GM11168 (cell line): ENCODE data around the gene C19orf25.

Source experiments
- in situ Hi-C: fragments of 300-500 bp; cut with MboI; formaldehyde crosslinking; loops from one replicate; pipeline ENCODE4 v1.12.0; 2022; ENCODE audit warnings: low sequenced_read_pairs; ENCODE audit not compliant: unreplicated experiment

C19orf25 gene

DNA sequence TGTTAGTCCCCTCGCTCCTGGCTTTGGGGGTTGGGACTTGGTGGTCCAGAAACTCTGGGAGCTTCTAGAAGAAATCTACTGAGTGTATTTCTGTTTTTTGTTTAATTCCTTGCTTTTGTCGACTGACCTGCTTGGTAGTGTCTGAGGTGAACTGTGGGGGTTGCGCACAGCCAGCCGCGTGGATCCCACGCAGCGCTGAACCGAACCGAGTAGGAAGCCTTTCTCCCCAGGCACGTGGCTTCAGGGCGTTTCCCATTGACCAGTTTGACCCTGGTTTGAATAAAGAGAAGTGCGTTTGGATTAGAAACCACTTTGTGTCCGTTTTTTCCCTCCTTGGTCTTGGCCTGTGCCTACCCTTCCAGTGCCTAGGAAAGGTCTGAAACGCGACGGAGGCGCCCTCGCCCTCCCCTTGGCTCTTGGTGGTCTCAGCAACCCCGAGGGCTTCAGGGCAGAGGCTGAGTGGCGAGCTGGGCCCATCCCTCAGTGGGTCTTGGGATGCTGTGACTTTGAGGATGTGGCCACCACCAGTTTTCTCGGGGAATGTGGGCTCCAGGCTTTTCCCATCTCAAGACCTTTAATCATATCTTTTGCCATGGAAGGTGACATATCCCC is 43.5 kb downstream of the C19orf25 start:
- in situ Hi-C loops, result no loop called here

DNA sequence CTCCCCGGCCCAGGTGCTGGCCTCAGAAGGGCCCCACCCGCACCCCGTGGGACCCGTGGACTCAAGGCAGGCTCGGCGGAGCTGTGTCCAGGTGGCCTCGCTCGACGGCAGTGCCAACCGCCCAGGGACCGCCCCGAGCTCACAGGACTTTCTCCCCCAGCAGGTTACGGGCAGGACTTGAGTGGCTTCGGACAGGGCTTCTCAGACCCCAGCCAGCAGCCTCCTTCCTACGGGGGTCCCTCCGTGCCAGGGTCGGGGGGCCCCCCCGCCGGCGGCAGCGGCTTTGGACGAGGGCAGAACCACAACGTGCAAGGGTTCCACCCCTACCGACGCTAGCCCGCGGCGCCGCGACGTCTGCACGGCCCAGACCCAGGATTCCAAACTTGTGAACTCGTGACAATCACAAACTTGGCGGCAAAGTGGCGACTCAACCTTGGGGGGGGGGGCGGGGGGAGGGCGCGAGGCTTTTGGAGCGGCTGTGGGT is 44.4 kb downstream of the C19orf25 start:
- in situ Hi-C loops, result no loop called here

DNA sequence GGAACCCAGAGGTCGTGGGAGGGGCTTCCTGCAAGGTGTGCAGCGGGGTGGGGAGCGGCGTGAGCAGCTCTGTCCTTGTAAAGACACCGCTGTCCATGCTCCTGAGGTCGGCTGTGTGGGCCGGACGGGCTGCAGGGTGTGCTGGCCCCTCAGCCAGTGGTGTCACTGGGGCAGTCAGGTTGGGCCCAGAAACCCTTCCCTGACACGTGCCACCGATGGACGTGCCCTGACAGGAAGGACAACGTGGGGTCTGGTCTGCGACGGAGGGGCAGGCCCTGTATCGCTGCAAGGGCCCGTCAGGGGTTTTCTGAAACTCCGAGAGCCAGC is 45.0 kb downstream of the C19orf25 start:
- in situ Hi-C loops, result no loop called here

DNA sequence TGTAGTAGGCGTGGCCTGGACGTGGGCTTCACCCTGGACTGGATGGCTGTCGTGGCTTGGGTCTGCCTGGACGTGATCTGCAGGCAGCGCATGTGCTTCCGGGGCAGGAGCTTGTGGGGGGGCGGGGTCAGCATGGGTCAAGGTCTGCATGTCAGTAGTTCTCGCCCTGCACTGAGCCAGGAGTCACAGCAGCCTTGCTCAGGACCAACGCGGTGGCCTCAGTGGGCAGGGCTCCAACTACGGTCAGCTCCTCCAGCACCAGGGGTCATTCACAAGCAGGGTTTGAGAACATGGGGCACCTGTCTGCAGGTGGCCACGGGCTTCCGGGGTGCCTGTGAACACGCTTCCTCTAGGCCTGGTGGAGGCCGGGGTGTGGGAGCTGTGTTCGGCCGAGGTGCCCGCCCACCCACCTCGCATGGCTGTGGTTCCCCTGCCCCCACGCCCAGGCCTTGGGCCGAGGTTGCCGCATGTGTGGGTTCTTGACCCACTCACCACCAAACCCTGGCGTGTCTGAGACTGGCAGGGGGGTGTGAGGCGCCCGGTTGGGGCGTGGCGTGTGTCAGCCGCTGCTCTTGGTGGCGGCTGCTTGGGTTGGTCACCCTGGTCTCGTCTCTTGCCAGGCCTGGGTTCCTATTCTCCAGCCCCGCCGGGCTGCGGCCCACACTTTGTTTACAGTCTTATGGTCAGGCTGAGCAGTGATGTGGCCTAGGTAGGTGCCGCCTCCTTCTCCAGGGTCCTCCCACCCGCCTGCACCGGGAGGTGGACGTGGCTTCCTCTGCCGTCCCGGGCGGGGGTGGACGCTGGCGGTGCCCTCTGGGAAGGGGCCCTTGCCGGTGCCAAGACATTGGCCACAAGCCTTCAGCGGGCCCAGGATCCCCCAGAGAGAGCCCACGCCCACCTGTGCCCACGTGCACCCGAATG is 45.6 kb downstream of the C19orf25 start:
- in situ Hi-C loops, result no loop called here

DNA sequence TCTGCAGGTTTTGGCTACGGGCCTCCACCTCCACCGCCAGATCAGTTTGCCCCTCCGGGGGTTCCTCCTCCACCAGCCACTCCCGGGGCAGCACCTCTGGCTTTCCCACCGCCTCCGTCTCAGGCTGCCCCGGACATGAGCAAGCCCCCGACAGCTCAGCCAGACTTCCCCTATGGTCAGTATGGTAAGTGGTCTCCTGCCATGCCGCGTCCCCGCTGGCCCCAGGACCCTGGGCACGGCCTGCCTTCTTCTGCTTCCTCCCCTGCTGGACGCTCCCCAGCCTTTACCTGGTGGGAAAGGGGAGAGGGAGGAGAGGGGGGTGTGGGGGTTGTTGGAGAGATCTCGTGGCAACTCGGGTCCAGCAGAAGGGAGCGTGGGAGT is 46.5 kb downstream of the C19orf25 start:
- in situ Hi-C loops, result no loop called here

DNA sequence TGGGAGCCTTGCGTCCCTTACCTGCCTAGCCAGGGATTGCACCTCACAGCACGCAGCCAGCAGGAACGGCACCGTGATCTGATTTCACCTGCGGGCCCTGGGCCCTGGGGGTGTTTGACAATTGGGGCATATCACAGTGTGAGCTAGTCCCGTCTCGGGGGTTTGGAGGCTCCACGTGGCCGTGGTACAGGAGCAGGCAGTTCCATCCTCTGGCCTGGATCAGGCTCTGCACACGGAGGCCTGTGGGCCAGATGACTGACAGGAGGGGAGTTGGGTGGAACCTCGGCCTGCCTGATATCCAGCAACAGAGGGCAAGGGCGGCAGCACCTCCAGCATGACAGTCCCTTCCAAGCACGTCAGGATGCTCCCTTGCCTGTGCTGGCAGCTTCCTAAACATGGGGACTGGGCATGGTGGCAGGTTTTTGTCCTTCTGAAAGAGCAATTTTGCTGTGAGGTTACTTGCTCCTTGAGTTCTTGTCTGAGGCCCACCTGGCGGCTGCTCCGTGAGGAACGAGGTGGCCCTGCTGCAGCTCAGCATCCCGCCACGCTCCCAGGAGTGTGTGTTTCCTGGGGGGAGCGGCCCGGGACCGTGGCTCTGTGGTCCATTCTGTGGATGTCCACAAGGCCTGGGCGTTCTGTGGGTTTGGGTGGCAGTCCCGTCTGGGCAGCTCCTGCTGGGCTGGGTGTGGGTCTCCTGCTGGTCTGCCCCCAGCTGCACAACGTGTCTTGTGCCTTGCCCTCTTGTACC is 47.1 kb downstream of the C19orf25 start:
- in situ Hi-C loops, result no loop called here

DNA sequence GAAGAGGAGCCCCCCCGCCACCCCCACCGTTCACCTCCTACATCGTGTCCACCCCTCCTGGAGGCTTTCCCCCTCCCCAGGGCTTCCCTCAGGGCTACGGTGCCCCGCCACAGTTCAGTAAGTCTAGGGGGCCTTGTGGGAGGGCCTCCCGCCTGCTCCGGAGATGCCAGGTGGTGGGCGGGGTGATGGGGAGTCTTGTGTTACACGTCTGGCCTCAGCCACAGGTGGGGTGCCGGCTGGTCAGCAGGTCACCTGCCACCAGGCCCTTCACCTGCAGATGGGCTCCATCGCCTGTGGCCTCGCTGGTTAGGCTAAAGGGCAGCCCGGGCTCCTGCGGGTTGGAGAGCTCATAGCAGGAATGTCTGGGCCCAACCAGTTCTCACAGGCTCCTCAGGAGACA is 48.8 kb downstream of the C19orf25 start:
- in situ Hi-C loops, result no loop called here

DNA sequence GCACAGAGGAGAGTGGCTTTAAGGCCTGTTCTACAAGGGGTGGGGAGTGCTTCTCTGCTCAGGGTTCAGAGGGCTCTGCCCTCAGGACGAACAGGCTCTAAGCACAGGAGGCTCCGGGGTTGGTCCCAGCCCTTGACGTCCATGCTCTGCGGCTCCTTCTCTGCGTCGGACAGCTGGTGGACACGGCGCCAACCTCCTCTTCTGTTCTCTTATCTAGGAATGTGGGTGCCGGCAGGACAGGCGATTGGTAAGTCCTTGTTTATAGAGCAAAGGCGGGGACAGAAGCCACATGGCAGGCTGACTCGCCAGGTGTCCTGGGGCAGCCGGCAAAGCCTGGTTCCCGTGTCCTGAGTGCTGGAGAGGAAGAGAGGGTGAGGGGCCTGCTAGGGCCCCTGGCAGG is 49.3 kb downstream of the C19orf25 start:
- in situ Hi-C loops, result no loop called here

DNA sequence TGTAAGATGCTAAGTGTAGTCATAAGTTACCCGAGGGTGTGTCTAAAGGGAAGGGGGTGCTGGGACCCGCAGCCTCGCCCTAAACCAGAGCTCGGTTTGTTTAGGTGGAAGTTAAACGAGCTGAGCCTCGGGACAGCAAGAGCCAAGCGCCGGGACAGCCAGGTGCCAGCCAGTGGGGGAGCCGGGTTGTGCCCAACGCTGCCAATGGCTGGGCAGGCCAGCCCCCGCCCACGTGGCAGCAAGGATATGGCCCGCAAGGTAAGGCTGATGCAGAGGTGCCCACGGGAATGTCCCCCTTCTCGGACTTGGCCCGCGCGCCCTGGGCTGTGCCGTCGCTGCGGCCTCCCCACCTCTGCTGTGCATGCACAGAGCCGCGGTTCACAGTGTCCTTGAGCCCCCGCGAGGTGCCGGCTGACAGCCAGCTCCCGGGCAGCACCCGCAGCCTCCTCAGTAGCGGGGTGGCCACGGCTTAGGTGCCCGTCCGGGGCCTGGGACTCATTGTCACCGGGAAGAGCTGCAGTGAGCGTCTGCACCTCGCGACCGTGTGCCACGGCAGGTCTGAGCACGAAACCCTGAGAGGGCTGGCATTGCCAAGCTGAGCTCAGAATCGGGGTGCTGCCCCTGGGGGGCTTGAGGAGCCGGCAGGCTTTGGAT is 50.1 kb downstream of the C19orf25 start:
- in situ Hi-C loops, result no loop called here

DNA sequence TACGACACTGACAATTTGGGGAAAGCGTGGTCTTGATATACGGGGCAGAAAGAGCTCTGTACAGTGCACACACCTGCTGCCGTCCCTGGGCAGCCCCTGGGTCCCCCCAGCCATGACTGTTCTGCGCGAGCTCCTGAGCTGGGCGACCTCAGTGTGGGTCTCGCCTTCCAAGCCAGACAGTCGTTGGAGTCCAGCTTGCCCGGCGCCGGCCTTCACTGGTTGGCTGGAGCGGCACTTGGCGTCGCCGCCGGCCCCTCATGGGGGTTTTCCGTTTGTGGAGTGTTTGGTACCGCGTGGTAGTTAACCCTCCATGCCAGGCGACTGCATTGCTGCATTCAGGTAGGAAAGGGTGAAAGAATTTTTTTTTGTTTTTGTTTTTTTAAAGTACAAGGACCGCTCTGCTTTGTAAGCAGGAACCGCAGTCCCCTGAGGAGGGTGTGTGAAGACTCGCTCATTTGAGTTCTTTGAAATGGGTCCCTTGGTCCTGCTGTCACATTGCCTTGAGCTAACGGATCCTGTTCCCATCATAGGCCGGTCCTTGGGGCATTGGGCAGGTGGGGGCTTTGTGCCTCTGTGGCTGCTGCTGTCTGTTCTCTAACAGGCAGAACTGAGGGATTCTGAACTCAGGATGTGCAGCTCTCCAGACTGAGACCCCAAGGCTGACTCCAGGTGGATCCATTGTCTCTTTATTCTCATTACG is 51.6 kb downstream of the C19orf25 start:
- in situ Hi-C loops, result no loop called here

DNA sequence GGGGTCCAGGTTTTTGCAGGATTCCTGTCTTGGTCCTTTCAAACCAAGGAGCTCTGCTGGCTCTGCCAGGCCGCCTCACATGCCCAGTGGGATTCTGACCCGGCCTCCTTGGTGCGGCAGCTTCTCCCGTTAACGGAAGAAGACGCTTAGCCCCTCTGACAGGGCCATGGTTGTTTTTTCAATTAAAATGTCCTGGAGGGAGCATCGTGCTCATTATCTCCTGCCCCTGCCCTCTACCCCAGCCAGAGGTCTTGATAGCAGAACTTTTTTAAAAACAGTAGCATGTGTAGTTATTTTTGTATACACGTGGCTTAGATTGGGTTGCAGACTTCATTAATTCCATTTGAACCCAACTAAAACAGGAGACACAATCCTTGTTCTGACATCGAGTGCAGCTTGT is 52.3 kb downstream of the C19orf25 start:
- in situ Hi-C loops, result no loop called here

DNA sequence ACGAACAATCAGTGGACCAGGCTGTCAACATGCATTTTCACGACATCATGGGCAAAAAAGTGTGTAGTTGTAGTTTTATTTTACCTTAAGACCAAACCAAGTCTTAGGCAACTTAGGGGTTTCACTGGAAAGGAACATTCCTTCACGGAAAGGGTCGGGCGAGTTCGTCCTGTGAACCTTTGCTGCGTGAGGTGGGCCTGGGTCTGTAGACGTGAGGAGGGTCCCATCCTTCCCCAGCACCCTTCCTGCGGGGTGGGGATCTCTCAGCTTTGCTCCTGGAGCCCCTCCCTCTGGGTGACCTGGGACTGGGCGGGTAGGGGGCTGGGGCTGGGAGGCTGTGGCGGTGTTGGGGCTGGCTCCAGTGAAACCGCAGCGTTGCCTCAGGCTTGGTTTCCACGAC is 53.1 kb downstream of the C19orf25 start:
- in situ Hi-C loops, result no loop called here

DNA sequence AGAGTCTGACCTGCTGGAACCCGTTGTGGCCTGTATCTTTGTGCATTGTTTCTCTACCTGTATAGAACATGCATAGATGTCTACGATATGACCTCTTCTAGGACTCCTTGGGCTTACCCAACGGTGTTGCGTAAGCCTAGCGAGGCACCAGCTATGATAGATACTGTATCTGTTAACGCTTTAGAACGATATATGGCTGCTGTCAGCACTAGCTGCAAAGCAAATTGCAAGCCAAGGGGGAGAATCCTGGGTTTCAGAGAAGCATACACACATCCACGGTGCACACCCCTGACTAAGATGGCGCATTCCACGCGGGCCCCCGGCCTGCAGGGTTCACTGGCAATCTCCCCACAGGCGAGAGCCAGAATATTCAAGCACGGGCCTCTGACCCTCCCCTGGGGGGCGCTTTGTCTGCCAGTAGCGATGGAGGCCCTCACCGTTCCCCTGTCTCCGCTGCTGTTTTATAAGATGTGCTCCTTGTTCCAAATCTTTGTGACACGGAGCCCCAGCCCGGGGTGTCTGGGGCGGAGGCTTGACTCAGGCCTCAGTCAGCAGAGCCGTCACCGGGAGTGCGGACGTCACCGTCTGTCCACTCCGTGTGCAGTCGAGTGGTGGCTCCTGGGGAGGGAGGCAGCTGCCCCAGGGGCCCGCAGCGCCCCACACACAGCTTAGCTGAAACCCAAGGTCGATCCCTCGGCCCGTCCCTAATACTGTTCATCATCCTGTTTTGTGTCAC is 53.7 kb downstream of the C19orf25 start:
- in situ Hi-C loops, result no loop called here

DNA sequence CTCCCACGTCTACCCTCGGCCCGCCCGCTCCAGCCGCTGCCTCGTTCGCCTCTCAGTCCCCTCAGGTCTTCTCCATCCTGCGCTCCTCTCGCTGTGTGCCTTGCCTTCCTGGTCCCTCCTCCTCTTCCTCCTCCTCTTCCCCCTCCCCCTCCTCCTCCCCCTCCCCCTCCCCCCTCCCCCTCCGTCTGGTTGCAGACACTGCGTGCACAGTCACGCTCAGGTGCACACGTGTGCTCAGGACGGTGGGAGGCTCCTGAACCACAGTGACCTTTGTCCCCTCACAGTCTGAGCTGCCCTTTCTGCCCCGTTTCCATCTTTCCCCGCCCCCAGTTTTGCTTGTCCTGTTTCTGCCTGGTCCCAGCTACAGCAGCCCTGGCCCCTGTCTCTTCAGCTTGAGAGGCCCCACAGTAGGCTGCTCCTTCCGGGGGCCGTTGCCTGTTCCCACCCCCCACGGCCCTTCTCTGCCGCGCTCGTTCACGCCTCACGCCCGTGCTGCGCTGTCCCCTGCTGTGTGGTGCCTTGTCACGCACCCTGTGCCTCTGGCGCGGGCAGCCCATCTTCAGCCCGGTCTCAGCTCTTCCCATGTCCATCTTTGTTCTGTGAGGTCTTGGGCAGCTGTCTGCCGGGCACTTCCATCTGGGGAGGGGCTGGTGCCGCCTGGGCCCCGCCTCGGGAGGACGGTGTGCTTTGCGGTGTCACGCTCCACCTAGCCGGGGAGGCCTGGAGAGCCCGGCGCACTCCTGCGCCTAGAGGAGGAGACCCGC is 54.6 kb downstream of the C19orf25 start:
- in situ Hi-C loops, result no loop called here

DNA sequence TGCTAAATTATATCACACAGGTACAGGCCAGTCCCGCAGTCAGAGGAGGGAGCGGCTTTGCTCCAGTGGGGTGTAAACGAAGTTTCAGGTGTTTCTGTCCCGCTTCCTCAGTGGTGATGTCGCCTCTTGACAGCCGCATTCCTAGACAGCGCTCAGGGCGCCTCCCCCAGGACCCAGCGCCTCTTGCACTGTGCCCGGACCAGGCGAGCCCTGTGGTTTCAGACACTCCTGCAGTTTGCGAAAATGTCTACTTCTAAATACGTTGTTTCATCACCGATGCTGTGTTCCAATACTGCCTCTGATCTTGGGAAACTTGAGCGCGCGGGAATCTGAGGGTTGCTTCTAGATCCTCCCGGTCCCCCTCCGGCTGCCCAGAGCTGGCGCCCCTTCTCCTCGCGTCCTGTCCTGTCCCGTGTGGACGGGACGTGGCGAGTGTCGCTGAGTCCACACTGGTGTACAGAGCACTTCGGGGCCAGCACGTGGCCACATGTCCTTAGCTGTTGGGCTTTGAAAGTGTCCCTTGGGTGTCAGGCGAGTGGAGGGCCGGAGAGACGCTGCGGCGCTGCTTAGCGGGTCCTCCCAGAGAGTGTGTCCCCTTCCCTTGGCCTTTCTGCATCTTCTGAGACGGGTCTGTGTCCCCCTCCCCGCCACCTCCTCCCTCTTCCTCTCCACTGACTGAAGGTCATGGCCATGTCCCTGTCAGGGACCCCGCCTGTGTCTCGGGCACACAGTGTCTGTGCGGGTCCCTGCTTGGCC is 55.4 kb downstream of the C19orf25 start:
- in situ Hi-C loops, result no loop called here
